Frontal cortex (tissue), 4 donors: Measurements from ENCODE around the gene FILIP1. TPM values are rescaled to one million over a fixed set of nuclear protein-coding genes. Genes with fewer than 3 reads are reported as not detected.
"Not testable (repeated sequence)": the region's sequence is repeated elsewhere in the genome, so short reads cannot be mapped to it uniquely, and the experiment has no call there.

Experiments
- DNase-seq, 2 donors: peaks; one replicate each; pipeline ENCODE4 v3.0.0; 2012; ENCODE audit warnings: low spot score in 2 of 2
- FAIRE-seq: peaks from 2 replicates; lab custom pipeline; 2012; peaks lifted over from hg19 to GRCh38; lab: Jason Lieb, UNC
- total RNA-seq: library from RNA; depleted of rRNA; stranded (reverse); fragments of >200 nt; gene quantifications from one replicate; pipeline ENCODE4 v1.2.3, GENCODE V29; 2014
- donor health status: control.
- donor health status: control.
- donor health status: control.

The FILIP1 gene
- total RNA-seq, 1 donor from 2014 or later: 2.9 TPM

- DNase-seq (no peak), FAIRE-seq (no peak)
These were observed 68.7 kb downstream of the FILIP1 start for GRCh38 chr6:75424618-75425548.

GRCh38 chr6:75423386-75423785 is 70.2 kb downstream of the FILIP1 start:
- FAIRE-seq (no peak), DNase-seq (no peak)

- peak; percentile 63 for FAIRE-seq
- DNase-seq: no peak
These were observed 71.5 kb downstream of the FILIP1 start for GRCh38 chr6:75422024-75422639.

GRCh38 chr6:75421316-75422023 is 72.1 kb downstream of the FILIP1 start:
- FAIRE-seq (no peak), DNase-seq (no peak)

GRCh38 chr6:75419980-75420379 is 73.6 kb downstream of the FILIP1 start:
- FAIRE-seq (no peak), DNase-seq (no peak)

- DNase-seq (no peak), FAIRE-seq (no peak)
These were observed 74.2 kb downstream of the FILIP1 start for GRCh38 chr6:75419416-75419815.

GRCh38 chr6:75418233-75418632 is 75.4 kb downstream of the FILIP1 start:
- DNase-seq: no peak
- no peak for FAIRE-seq

GRCh38 chr6:75416443-75416842 is 77.2 kb downstream of the FILIP1 start:
- no peak for FAIRE-seq
- no peak for DNase-seq

GRCh38 chr6:75415804-75416203 is 77.8 kb downstream of the FILIP1 start:
- DNase-seq (no peak), FAIRE-seq (no peak)

GRCh38 chr6:75414445-75415021 is 79.1 kb downstream of the FILIP1 start:
- DNase-seq (no peak), FAIRE-seq (no peak)

- DNase-seq: no peak
- no peak for FAIRE-seq
These were observed 80.5 kb downstream of the FILIP1 start for GRCh38 chr6:75412969-75413662.

GRCh38 chr6:75410564-75410963 is 83.0 kb downstream of the FILIP1 start:
- DNase-seq, FAIRE-seq: not testable (repeated sequence)

- no peak for DNase-seq
- FAIRE-seq: no peak
These were observed 83.7 kb downstream of the FILIP1 start for GRCh38 chr6:75409928-75410327.

GRCh38 chr6:75409286-75409685 is 84.3 kb downstream of the FILIP1 start:
- FAIRE-seq (no peak), DNase-seq (no peak)

GRCh38 chr6:75403563-75404080 is 90.0 kb downstream of the FILIP1 start:
- FAIRE-seq (no peak), DNase-seq (no peak)

- no peak for DNase-seq
- FAIRE-seq: no peak
These were observed 91.3 kb downstream of the FILIP1 start for GRCh38 chr6:75402296-75402695.

- FAIRE-seq: no peak
- DNase-seq: no peak
These were observed 95.7 kb downstream of the FILIP1 start for GRCh38 chr6:75397656-75398465.

- FAIRE-seq (no peak), DNase-seq (no peak)
These were observed 96.4 kb downstream of the FILIP1 start for GRCh38 chr6:75397171-75397570.
